Measurements from ENCODE around the gene HS6ST1. TPM values are rescaled to one million over a fixed set of nuclear protein-coding genes. Genes with fewer than 3 reads are reported as not detected.

The HS6ST1 gene
- total and polyA plus RNA-seq, 4 experiments from 2014 or later = 1.2 to 13.3 (median 8.4) TPM

GRCh38 chr2:128215897-128216642 is 102.6 kb downstream of the HS6ST1 start:
- no peak overlapping the region for H3K4me3 ChIP-seq (ENCODE audit: low read length in 2 of 2)
- H3K27ac Mint-ChIP-seq = no peak overlapping the region
- ChIA-PET POLR2A (ENCODE audit: partially characterized antibody) (no interaction called here), CTCF (ENCODE audit: partially characterized antibody) (interaction anchor here (1.1 kb wide), 1 partner anchor 18 kb away, joined by 8 read pairs; no protein-coding TSS in a partner anchor)
- no peak overlapping the region for H3K4me3 Mint-ChIP-seq
- no peak for DNase-seq
- H3K4me1 ChIP-seq (ENCODE audit: insufficient read depth, low read length) = no peaks in the 10 kb centered on the region
- H3K4me1 Mint-ChIP-seq = peaks cover 0 to 4% (median 1%) of the 10 kb centered on the region in 4 donors
- H3K36me3 ChIP-seq (ENCODE audit: insufficient read depth, low read length) = no peaks in the 10 kb centered on the region
- no peaks in the 10 kb centered on the region for H3K9me3 ChIP-seq (ENCODE audit: control insufficient read depth in 1 of 2, low read length in 2 of 2)
- H3K36me3 Mint-ChIP-seq = no peaks in the 10 kb centered on the region
- no peak overlapping the region for H3K27ac ChIP-seq (ENCODE audit: low read depth, low read length)
- no peaks in the 10 kb centered on the region for H3K27me3 ChIP-seq (ENCODE audit: insufficient read depth, low read length)
- intact Hi-C loops (cut with micrococcal nuclease) = no loop called here
- H3K9me3 Mint-ChIP-seq = no peaks in the 10 kb centered on the region
- peaks cover 1 to 4% of the 10 kb centered on the region in 2 donors for H3K27me3 Mint-ChIP-seq

Other genes with a start within 250 kb of the HS6ST1 start
- gene UGGT1, start 227.7 kb downstream of the HS6ST1 start, total RNA-seq = 10 to 100 TPM; 56.8 to 60.2 TPM
- 10 to 100 TPM in 1 of 2 donors, 1 to 10 TPM in 1; 6.5 to 18.9 TPM for gene UGGT1, start 227.7 kb downstream of the HS6ST1 start, polyA plus RNA-seq